ENCODE results near the gene TMEM255B. TPM values are rescaled to one million over a fixed set of nuclear protein-coding genes. Genes with fewer than 3 reads are reported as not detected.
"Not testable (repeated sequence)": the region's sequence is repeated elsewhere in the genome, so short reads cannot be mapped to it uniquely, and the experiment has no call there.

TMEM255B gene
- total RNA-seq, 1 experiment from 2014 or later: not detected

DNA sequence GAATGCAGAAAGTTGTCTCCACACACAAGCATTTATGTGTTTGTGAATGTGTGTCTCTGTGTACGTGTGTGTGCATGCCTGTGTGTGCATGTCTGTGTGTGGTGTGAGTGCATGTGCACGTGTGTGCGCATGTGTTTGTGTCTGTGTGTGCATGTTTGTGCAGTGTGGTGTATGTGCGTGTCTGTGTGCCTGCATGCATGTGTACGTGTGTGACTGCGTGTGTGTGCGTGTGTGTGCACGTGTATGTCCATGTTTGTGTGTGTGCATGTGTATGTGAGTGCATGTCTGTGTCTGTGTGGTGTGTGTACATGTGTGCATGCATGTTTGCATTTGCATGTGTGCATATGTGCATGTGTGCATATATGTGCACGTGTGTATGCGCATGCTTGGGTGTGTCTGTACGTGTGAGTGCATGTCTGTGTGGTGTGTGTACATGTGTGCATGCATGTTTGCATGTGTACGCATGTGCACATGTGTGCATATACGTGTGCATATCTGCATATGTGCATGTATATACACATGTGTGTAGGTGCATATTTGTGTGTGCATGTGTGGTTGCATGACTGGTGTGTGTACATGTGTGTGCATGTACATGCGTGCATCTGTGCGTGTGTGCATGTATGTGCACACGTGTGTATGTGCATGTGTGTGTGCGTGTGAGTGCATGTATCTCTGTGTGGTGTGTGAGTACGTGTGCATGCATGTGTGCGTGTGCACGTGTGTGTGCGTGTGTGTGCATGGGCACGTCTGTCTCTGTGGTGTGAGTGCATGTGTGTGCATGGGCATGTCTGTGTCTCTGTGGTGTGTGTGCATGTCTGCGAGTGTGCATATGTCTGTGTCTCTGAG lies 8.2 kb upstream of the TMEM255B start:
- DNase-seq: no peak
- Histone ChIP-seq H3K9me3 (replicated peaks) (no peaks in the 10 kb centered on the region), H3K27ac (no peak overlapping the region), H3K27me3 (no peaks in the 10 kb centered on the region), H3K36me3 (no peaks in the 10 kb centered on the region), H3K4me3 (no peak overlapping the region), H3K4me1 (no peaks in the 10 kb centered on the region)

DNA sequence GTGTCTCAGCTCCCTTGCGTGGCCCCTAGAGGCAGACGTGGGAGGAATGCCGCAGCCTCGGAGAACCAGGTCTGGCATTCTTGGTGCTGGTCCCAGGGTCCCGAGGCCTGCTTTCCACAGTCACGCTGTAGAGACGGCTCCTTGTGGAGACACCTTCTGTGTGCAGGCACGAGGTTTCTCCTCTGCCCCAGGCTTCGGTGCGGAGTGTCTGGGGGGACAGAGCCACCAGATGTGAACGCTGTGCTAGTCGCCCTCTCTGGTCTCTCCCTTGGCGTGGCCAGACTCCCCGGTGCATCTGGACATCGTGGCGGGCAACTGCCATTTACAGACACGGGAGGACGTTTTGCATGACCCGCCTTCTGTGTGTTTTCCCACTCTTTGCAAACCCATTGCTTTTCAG lies 7.5 kb upstream of the TMEM255B start:
- H3K9me3 ChIP-seq (replicated peaks): no peaks in the 10 kb centered on the region

DNA sequence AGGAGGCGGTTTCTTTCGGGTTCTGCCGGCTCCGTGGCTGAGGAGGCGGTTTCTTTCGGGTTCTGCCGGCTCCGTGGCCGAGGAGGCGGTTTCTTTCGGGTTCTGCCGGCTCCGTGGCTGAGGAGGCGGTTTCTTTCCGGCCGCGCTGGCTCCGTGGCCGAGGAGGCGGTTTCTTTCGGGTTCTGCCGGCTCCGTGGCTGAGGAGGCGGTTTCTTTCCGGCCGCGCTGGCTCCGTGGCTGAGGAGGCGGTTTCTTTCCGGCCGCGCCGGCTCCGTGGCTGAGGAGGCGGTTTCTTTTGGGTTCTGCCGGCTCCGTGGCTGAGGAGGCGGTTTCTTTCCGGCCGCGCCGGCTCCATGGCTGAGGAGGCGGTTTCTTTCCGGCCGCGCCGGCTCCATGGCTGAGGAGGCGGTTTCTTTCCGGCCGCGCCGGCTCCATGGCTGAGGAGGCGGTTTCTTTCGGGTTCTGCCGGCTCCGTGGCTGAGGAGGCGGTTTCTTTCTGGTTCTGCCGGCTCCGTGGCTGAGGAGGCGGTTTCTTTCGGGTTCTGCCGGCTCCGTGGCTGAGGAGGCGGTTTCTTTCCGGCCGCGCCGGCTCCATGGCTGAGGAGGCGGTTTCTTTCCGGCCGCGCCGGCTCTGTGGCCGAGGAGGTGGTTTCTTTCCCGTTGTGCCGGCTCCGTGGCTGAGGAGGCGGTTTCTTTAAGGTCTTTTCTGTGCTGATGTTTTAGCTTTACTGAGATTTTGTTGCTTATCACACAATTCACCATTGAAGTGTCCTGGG lies 6.6 kb upstream of the TMEM255B start:
- not testable (repeated sequence) for DNase-seq, H3K27ac ChIP-seq, H3K4me1 ChIP-seq

More for the DNA sequence above, 7.5 kb upstream of the TMEM255B start:
- Histone ChIP-seq H3K27ac (no peak overlapping the region), H3K27me3 (no peaks in the 10 kb centered on the region), H3K4me3 (no peak overlapping the region), H3K36me3 (no peaks in the 10 kb centered on the region), H3K4me1 (no peaks in the 10 kb centered on the region)
- DNase-seq: no peak

DNA sequence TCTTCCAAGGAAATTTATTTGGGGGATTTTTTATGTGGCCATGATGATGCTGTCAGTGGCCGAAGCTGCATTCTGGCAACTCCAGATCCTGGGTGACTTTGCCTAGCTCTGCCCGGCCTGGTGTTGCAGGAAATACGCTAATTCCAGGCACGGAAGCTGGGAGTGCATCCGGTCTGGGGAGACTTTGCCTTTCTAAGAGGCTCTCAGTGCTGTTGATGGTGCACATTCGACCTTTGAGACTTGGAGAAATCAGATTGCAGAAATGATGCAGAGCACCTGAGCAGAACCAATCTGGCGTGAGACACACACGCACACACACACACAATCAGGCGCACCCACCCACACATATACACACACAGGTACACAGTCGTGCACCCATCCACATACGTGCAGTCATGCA lies 5.9 kb upstream of the TMEM255B start:
- Histone ChIP-seq H3K36me3 (no peaks in the 10 kb centered on the region), H3K9me3 (replicated peaks) (no peaks in the 10 kb centered on the region), H3K27ac (no peak overlapping the region), H3K4me1 (no peaks in the 10 kb centered on the region), H3K27me3 (no peaks in the 10 kb centered on the region), H3K4me3 (no peak overlapping the region)
- no peak for DNase-seq

More for the DNA sequence above, 6.6 kb upstream of the TMEM255B start:
- H3K27me3 ChIP-seq; H3K9me3 ChIP-seq (replicated peaks); H3K36me3 ChIP-seq; H3K4me3 ChIP-seq: not testable (repeated sequence)

DNA sequence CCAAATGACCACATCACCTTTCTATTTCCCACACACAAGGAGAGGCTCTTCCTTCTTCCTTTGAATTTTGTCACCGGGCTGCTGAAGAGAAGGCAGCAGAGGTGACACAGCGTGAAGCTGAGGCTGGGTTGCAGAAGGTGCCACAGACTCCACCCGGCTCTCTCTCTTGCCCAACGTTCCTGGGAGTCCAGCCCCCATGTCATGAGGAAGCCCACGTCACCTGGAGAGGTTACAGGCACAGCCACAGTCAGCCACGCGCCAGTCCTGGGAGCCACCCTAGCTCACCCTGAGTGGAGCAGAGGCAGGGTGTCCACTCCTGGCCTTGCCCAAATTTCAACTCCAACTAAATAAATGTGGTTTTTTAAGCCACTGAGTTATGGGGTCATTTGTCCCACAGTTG lies 4.8 kb upstream of the TMEM255B start:
- H3K36me3 ChIP-seq: no peaks in the 10 kb centered on the region
- DNase-seq: no peak
- peaks cover under 1% of the 10 kb centered on the region for H3K27me3 ChIP-seq
- no peaks in the 10 kb centered on the region for H3K9me3 ChIP-seq (replicated peaks)
- no peak overlapping the region for H3K4me3 ChIP-seq
- no peak overlapping the region for H3K27ac ChIP-seq
- H3K4me1 ChIP-seq: no peaks in the 10 kb centered on the region

DNA sequence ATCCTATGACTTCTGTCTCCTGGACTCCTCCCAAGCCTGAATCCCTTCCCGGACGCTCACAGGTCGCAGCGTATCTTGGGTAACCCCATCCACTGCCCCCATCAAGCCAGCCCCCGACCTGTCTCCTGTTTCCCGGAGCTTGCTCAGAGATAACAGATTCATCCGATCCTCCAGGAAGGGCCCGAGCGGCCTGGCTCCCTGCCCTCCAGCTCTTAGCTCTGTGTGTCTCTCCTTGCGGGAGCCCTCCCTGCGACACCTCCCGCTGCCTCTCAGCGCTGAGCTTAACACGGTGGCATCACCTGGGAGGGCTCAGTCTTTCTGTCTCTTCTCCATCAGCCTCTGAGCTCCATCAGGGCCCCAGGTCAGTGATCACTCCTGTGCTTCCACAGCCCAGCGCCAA lies 4.3 kb upstream of the TMEM255B start:
- Histone ChIP-seq H3K9me3 (replicated peaks) (no peaks in the 10 kb centered on the region), H3K4me3 (no peak overlapping the region), H3K27ac (no peak overlapping the region), H3K27me3 (peaks cover 5% of the 10 kb centered on the region), H3K36me3 (no peaks in the 10 kb centered on the region), H3K4me1 (no peaks in the 10 kb centered on the region)
- DNase-seq: no peak

DNA sequence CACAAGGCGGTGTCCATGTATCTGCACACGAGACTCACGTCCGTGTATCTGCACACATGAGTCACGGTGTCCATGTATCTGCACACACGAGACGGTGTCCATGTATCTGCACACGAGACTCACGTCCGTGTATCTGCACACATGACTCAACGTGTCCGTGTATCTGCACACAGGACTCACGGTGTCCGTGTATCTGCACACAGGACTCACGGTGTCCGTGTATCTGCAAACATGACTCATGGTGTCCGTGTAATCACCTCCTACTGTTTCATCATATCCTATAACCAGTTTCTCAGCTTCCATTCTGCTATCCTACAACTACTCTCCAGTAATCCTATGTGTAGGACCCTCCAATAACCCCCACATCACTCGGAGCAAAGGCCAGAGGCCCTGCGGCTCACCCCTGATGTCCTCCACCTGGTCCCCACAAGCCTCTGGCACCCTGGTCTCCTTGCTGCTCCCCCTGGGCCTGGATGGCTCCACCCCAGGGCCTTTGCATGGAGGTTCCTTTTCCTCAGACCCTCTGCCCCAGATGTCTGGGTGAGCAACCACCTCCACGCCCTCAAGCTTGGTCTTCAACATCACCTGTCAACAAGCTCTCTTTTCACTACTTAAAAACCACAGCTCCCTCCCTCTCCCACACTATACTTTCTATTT lies 2.5 kb upstream of the TMEM255B start:
- DNase-seq: no peak
- Histone ChIP-seq H3K27me3 (peaks cover 9% of the 10 kb centered on the region), H3K36me3 (no peaks in the 10 kb centered on the region), H3K9me3 (replicated peaks) (no peaks in the 10 kb centered on the region), H3K4me3 (no peak overlapping the region), H3K27ac (no peak overlapping the region), H3K4me1 (no peaks in the 10 kb centered on the region)

DNA sequence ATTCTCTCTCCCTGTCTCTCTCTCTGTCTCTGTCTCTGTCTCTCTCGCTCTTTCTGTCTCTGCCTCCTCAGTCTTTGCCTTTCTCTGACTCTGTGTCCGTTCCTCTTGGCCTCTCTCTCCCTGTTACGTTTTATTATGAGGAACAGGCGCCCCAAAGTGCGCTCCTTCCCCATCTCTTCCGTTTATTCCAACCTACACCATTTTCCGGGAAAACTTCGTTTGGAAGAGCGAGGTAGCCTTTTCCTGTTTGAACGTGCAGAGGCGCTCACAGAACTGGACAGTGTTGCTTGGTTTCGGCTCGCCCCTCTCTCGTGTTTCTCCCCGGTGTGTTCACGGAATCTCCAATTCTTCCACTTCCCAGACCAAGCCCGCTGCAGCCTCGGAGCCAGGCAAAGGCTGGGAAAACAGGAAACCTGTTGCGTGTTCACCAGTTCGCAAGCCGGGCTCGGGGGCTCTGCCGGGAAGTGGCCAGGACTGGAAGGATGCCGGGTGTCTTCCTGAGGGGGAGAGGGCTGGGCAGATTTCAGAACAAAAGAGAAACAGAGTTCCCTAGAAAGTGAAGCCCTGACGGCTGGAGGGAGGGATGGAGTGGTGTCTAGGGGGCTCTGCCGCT lies 605 bp downstream of the TMEM255B start:
- peak in 1 of 2 experiments; percentile 9 for DNase-seq
- no peaks in the 10 kb centered on the region for H3K9me3 ChIP-seq (replicated peaks)
- no peak overlapping the region for H3K27ac ChIP-seq
- H3K4me1 ChIP-seq: no peaks in the 10 kb centered on the region
- H3K27me3 ChIP-seq: peaks cover 11% of the 10 kb centered on the region
- no peaks in the 10 kb centered on the region for H3K36me3 ChIP-seq
- H3K4me3 ChIP-seq: peak overlapping the region; percentile 61

DNA sequence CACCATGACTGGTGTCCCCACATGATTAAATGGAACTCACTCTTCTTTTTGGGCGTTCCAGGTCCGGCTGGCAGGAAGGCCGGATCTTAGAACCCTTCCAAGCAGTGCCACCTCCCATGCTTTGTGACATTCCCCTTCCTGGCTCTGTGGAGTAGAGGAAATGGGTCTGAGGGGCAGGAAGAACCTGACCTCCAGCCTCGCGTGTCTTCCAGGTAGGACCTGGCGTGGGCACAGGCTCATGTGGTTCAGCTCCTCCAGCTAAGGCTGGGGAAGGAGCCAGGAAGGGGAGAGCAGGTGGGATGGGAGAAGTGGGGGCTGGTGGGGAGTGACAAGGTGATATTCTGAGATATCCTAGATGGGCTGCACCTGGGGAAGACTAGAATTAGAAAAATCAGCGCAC lies 2.1 kb downstream of the TMEM255B start:
- Histone ChIP-seq H3K27me3 (peaks cover 12% of the 10 kb centered on the region), H3K4me3 (no peak overlapping the region), H3K27ac (no peak overlapping the region), H3K9me3 (replicated peaks) (no peaks in the 10 kb centered on the region), H3K4me1 (no peaks in the 10 kb centered on the region), H3K36me3 (no peaks in the 10 kb centered on the region)
- no peak for DNase-seq

DNA sequence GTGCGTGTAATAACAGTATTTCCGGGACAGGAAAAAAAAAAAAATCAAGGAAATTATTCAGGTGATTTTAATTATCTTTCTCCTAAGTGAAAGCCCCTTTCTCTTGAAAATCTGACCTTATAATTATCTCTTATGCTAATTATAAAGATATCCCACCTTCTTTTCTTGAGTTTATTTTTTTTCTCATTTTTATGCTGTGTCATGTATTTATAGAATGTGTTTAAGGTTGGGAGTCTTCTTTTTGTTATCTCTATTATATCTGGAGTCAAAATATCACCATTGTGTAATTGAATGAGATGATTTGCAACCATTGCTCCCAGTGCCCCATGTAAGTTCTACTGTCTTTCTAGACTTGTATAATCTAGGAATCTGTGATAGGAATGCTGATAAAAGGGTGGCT lies 3.0 kb downstream of the TMEM255B start:
- peaks cover 12% of the 10 kb centered on the region for H3K27me3 ChIP-seq
- H3K4me3 ChIP-seq: no peak overlapping the region
- H3K9me3 ChIP-seq (replicated peaks): no peaks in the 10 kb centered on the region
- H3K36me3 ChIP-seq: no peaks in the 10 kb centered on the region
- H3K27ac ChIP-seq: no peak overlapping the region
- DNase-seq: no peak
- H3K4me1 ChIP-seq: no peaks in the 10 kb centered on the region

DNA sequence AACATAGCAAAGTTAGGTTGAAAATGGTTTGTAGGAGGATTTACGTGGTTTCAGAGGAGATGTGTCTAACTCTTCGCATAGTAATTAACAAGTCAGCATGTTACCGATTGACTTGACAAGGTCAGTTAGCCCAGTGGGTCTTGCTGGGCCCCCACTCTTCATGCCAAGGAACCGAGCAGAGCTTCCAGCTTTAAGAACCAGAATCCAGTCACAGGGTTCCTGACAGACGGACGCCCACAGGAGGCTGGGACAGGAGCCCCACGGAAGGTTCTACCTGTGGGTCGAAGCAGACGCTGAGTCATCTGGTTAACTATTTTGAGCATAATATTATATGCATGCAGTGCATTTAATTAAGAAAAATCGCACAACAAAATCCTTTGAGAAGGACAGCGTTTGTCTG lies 3.5 kb downstream of the TMEM255B start:
- Histone ChIP-seq H3K9me3 (replicated peaks) (no peaks in the 10 kb centered on the region), H3K27ac (no peak overlapping the region), H3K4me3 (no peak overlapping the region), H3K4me1 (no peaks in the 10 kb centered on the region), H3K36me3 (no peaks in the 10 kb centered on the region), H3K27me3 (peaks cover 12% of the 10 kb centered on the region)
- DNase-seq: no peak

DNA sequence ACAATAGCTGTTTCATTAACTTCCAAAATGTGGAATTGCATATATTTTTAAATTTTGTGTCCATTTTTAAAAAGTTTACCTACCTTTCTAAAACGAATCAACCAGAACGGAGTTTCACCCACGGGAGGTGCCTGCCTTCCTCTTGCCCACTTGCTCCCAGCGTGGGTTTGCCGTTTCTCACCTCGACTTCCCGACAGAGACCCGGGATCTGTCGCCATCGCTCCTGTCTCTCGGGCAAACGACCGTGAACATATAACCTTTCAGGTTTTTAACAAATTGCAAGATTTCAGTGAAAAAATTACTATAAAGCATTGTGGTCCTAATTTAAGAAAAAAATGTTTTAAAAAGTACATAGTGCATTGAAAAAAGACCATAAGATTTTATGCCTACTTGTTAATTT lies 4.2 kb downstream of the TMEM255B start:
- DNase-seq: no peak
- Histone ChIP-seq H3K36me3 (no peaks in the 10 kb centered on the region), H3K9me3 (replicated peaks) (no peaks in the 10 kb centered on the region), H3K4me3 (no peak overlapping the region), H3K27ac (no peak overlapping the region), H3K27me3 (peaks cover 12% of the 10 kb centered on the region), H3K4me1 (no peaks in the 10 kb centered on the region)

DNA sequence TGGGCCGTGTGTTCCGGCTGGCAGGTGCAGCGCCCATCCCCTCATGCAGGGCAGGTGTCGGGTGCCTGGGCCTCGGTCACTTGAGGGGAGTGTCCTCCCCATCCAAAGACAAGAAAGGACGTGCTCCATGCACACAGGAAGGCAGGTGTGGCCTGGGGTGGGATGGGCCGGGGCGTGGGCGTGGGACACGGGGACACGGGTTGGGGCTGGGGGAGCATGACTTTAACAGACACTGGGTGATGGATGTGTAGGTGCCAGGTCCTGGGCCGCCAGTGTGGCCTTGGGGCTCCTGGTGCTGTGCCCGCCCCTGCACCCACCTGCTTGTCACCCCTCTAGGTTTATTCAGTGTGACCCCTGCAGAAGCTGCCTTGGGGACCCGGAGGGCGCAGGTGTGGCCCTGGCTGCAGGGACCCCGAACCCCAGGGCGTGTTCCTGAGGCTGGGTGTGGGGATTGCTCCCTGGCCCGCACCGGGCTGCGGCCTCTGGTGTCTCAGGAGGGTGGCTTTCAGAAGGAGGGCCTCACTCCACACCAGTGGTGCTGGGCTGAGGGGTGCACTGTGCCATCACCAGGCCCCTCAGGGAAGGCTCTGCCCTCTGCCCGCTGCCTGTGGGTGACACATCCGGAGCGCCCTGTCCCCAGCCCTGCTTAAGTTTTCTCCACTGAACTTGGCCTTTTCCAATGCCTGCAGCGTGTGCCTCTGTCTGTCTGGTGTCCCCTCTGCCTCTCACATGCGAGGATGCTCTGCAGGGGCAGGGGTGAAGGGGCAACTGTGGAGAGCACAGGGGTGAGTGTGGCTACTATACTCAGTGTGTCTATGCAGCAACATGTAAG lies 5.2 kb downstream of the TMEM255B start:
- Histone ChIP-seq H3K27ac (no peak overlapping the region), H3K36me3 (no peaks in the 10 kb centered on the region), H3K4me1 (no peaks in the 10 kb centered on the region), H3K4me3 (no peak overlapping the region), H3K27me3 (peaks cover 12% of the 10 kb centered on the region), H3K9me3 (replicated peaks) (no peaks in the 10 kb centered on the region)
- no peak for DNase-seq
